LNCAP (cell line): ENCODE results near the gene GAST.

Experiments used
- TF ChIP-seq, protein P1 (sequence below): fragments of 450-650 bp; IDR thresholded peaks from 2 replicates; pipeline ENCODE4 v1.5.1; 2017; ENCODE audit warnings: mild to moderate bottlenecking

GAST gene

DNA sequence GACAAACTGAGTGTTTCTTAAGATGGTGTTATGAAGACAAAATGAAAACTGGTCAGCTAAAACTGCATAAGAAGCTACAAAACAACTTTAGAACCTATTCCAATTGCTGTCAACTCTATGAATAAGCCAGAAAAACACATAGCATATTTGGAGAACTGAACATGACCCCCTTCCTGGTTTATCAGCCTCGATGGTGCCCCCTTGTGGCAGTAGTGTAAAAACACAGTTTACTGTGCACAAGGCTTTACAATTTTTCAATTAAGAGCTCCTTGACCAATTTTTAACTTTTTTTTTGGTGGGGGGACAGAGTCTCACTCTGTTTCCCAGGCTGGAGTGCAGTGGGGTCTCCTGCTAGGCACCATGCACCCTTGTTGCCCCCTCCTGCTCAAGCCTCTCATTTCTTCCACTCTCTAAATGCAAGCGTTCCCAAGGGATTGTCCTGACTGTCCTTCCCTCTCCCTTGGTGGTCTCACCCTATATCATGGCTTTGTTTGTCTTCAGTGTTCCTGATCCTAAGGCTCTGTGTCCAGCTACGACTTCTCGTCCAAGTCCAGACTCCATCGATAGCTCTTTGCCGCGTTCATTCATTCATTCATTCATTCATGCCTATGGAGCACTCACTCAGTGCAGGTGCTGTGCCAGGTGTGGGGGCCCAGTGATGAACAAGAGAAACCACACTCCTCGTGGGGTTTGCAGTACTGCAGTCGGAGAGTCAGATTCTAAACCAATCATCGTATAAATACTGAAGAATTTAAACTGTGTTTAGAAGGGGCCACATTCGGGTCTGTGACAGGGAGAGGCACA lies 16.0 kb upstream of the GAST start:
- TF ChIP-seq, protein P1, sequence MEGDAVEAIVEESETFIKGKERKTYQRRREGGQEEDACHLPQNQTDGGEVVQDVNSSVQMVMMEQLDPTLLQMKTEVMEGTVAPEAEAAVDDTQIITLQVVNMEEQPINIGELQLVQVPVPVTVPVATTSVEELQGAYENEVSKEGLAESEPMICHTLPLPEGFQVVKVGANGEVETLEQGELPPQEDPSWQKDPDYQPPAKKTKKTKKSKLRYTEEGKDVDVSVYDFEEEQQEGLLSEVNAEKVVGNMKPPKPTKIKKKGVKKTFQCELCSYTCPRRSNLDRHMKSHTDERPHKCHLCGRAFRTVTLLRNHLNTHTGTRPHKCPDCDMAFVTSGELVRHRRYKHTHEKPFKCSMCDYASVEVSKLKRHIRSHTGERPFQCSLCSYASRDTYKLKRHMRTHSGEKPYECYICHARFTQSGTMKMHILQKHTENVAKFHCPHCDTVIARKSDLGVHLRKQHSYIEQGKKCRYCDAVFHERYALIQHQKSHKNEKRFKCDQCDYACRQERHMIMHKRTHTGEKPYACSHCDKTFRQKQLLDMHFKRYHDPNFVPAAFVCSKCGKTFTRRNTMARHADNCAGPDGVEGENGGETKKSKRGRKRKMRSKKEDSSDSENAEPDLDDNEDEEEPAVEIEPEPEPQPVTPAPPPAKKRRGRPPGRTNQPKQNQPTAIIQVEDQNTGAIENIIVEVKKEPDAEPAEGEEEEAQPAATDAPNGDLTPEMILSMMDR = peak; percentile 82

GRCh38 chr17:41697122-41697962 lies 14.8 kb upstream of the GAST start:
- TF ChIP-seq, protein P1 = no peak

GRCh38 chr17:41702712-41703111 lies 9.4 kb upstream of the GAST start:
- TF ChIP-seq, protein P1 = no peak

DNA sequence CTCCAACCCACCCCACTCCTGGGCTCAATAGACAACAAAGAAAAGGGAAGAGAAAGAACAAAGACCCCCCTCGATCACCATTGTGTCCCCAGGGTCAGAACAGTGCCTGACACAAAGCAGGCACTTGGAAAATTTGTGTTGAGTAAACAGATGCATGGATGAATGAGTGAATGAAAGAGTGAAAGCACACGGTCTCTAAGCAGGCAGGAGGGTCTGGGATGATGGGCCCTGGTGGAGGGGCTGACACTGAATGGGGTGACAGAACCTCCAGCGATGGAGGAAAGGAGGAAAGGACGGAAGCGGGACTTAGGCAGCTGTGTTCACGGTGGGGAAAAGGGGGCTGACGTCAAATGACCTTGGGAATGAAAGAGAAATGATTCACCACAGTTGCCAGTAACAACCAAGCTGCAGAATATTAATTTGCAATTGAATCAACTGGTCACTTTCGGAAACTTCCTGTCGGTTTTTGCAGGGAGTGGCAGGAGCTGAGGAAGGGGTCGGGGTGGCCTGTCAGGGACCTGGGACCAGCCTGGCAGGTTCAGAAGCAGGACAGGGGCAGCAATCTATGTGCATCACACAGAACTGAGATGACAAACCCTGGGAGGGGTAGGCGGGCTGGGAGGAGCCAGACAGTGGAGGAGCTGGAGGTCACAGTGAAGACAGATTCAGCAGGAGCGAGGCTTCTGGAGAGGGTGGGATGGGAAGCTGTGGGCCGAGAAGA lies 6.7 kb upstream of the GAST start:
- TF ChIP-seq, protein P1 = no peak

DNA sequence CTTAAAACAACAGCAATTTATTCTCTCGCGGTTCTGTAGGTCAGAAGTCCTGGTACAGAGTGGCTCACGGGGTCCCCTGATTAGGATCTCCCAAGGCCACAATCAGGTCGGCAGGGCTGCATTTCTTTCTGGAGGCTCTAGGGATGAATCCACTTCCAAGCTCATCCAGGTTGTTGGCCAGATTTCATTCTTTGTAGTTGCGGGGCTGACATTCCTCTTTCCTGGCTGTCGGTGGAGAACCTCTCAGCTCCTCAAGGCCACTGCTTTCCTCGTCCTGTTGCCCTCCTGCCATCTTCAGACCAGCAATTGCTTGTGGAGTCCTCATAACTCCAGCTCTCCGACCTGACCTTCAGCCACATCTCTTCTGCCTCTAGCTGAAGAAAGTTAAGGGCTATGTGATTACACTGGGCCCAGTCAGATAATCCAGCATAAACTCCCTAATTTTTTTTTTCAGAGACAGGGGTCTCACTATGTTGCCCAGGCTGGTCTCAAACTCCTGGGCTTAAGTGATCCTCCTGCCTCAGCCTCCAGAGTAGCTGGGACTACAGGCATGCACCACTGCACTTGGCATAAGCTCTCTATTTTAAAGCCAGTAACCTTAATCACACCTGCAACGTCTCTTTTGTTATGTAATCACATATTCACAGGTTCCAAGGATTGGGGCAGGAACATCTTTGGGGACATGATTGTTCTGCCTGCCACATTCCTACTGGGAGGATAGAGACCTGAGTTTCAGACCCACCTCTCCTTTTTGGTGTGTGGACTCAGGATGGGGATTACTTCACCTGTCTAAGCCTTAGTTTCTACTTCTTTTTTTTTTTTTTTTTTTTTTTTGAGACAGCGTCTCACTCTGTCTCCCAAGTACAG lies 4.1 kb upstream of the GAST start:
- TF ChIP-seq, protein P1 = no peak

DNA sequence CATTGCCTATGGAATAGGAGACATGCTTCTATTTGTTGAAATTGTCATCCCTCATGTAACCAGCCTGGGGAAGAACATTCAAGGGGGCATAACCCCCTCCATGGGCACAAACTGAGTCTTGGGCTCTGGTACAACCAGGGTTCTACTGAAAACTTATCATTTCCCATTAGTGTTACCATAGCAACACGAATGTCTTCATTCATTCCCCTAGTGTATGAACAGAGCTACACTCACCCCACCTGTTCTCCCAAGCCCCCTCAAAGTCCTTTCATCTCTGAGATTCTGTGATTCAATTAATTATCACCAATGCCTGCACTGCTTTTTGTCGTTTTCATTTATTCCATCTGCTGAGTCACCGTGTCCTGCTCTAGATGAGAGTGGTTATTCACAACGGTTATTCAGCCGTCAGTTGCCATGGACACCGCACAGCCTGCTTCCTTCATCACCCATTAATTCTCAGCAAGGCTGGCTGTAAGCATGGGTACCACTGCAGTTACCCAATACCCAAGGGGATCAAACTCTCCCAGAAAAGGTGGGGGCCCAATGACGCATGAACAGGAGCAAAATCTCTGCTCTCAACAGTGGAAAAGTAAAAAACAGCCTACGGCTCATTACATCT lies 1.6 kb upstream of the GAST start:
- TF ChIP-seq, protein P1 = no peak
